A549 (cell line): Measurements from ENCODE around the gene ABCG5. TPM values are rescaled to one million over a fixed set of nuclear protein-coding genes. Genes with fewer than 3 reads are reported as not detected.

Experiments used
- ATAC-seq, 2 experiments: fragments of 200-7000 bp in 1 of 2; fragments of >200 bp in 1 of 2; cut with Nextera tagmentation in 1 of 2; cut with Tn5 transposase in 1 of 2; 3 replicates each; pipeline versions ENCODE4 v1.8.0 to v1.9.1; 2018 to 2020; ENCODE audit warnings: mild to moderate bottlenecking in 1 of 2, moderate library complexity in 1 of 2
- CTCF ChIA-PET: fragments of 300-600 bp; sonication (Branson Sonifier 250); formaldehyde crosslinking; extraction: SDS; loops from one replicate; lab custom pipeline; 2021; ENCODE audit warnings: antibody characterized with exemption, inconsistent platforms; lab: Yijun Ruan, JAX
- POLR2A ChIA-PET: fragments of 350-600 bp; formaldehyde crosslinking; extraction: SDS; loops from one replicate; lab custom pipeline; 2021; ENCODE audit warnings: antibody characterized with exemption, inconsistent platforms; lab: Yijun Ruan, JAX
- DNase-seq, 2 experiments: peaks; one replicate each; pipeline versions ENCODE4 v3.0.0 to v3.0.0-alpha.2; 2011 to 2016; ENCODE audit warnings: low read depth in 1 of 2, low spot score in 1 of 2
- FAIRE-seq: peaks from 2 replicates; lab custom pipeline; 2011; peaks lifted over from hg19 to GRCh38; lab: Jason Lieb, UNC
- H3K27ac ChIP-seq, 2 experiments: fragments of >200 bp; sonication (Bioruptor Twin); formaldehyde crosslinking; 3 replicates each; pipeline ENCODE4 v1.5.1; 2016 to 2017
- H3K4me1 ChIP-seq: fragments of >200 bp; sonication (Bioruptor Twin); formaldehyde crosslinking; 3 replicates; pipeline ENCODE4 v1.6.1; 2016
- H3K4me2 ChIP-seq: fragments of >200 bp; sonication (Bioruptor Twin); formaldehyde crosslinking; 3 replicates; pipeline ENCODE4 v1.6.1; 2016
- H3K4me3 ChIP-seq: fragments of >200 bp; sonication (Bioruptor Twin); formaldehyde crosslinking; 3 replicates; pipeline ENCODE4 v1.5.1; 2016
- H3K9me3 ChIP-seq: fragments of >200 bp; sonication (Bioruptor Twin); formaldehyde crosslinking; 3 replicates; pipeline ENCODE4 v1.6.1; 2016
- CHD2 ChIP-seq: fragments of 150-350 bp; IDR thresholded peaks from 2 replicates; pipeline ENCODE4 v1.6.1; 2014; ENCODE audit warnings: low read length; ENCODE audit not compliant: partially characterized antibody
- EHF ChIP-seq: fragments of 250-450 bp; sonication (Bioruptor Pico); IDR thresholded peaks from 2 replicates; pipeline ENCODE4 v1.5.0; 2020; ENCODE audit warnings: mild to moderate bottlenecking
- FOSL2 ChIP-seq, 2 experiments: fragments of 450-650 bp in 1 of 2; fragments of >200 bp in 1 of 2; sonication (Bioruptor Twin) in 1 of 2; formaldehyde crosslinking; IDR thresholded peaks; 2 replicates each; pipeline versions ENCODE4 v1.5.0 to v1.6.1; 2016 to 2020; ENCODE audit warnings: mild to moderate bottlenecking in 1 of 2, moderate library complexity in 1 of 2
- GATA3 ChIP-seq: IDR thresholded peaks from 2 replicates; pipeline ENCODE4 v1.6.1; 2012; ENCODE audit warnings: borderline replicate concordance
- KDM1A ChIP-seq: fragments of 200-600 bp; sonication (generic); IDR thresholded peaks from 2 replicates; pipeline ENCODE4 v1.6.1; 2016; ENCODE audit warnings: low read depth, mild to moderate bottlenecking
- MYC ChIP-seq: IDR thresholded peaks from 2 replicates; pipeline ENCODE4 v1.6.1; 2012; ENCODE audit warnings: mild to moderate bottlenecking, inconsistent platforms, low read length, improper control_type of control experiment, borderline replicate concordance
- NFE2L2 ChIP-seq: fragments of 150-350 bp; conservative IDR thresholded peaks from 2 replicates; pipeline ENCODE4 v1.6.1; 2014; ENCODE audit warnings: low read length
- NPAS2 ChIP-seq: fragments of 250-450 bp; sonication (Bioruptor Pico); IDR thresholded peaks from 2 replicates; pipeline ENCODE4 v1.8.0; 2022; ENCODE audit warnings: mild to moderate bottlenecking, moderate library complexity, borderline replicate concordance
- NR3C1 ChIP-seq: fragments of >200 bp; sonication (Bioruptor Twin); formaldehyde crosslinking; IDR thresholded peaks from 3 replicates; pipeline ENCODE4 v1.6.1; 2017
- PHF8 ChIP-seq: fragments of 200-600 bp; sonication (generic); IDR thresholded peaks from 2 replicates; pipeline ENCODE4 v1.6.1; 2016; ENCODE audit warnings: low read depth, mild to moderate bottlenecking, antibody characterized with exemption, moderate library complexity, borderline replicate concordance
- POLR2AphosphoS2 ChIP-seq: conservative IDR thresholded peaks from 2 replicates; pipeline ENCODE4 v1.6.1; 2012; ENCODE audit warnings: low read length, improper control_type of control experiment, inconsistent platforms
- SMC3 ChIP-seq: fragments of >200 bp; sonication (Bioruptor Twin); formaldehyde crosslinking; IDR thresholded peaks from 3 replicates; pipeline ENCODE4 v1.6.1; 2018; ENCODE audit warnings: inconsistent platforms
- ZFP36 ChIP-seq: fragments of 450-650 bp; IDR thresholded peaks from 2 replicates; pipeline ENCODE4 v1.6.1; 2014; ENCODE audit warnings: borderline replicate concordance; ENCODE audit not compliant: partially characterized antibody
- WGBS: methylation state at CpG from one replicate; pipeline ENCODE4 v1.1.6; 2017; ENCODE audit errors: missing lambda C conversion rate; 5-methylcytosine and 5-hydroxymethylcytosine counted together
- polyA plus RNA-seq, 4 experiments: library from polyadenylated mRNA; depleted of rRNA in 3 of 4; stranded (reverse); fragments of >200 nt; fragmentation: RNase III in 1 of 4; extraction: RNeasy Plus Mini Kit Qiagen cat#74134 plus additional on column Dnase treatment in 1 of 4; gene quantifications; 2 replicates in 3 of 4; 3 replicates in 1 of 4; pipeline ENCODE4 v1.2.3, GENCODE V29; 2011 to 2017
- TF ChIP-seq, protein P1 (sequence below): fragments of 250-450 bp; sonication (Bioruptor Pico); IDR thresholded peaks from 2 replicates; pipeline ENCODE4 v1.5.0; 2020; ENCODE audit warnings: low read depth, mild to moderate bottlenecking, moderate library complexity
- TF ChIP-seq, protein P2 (sequence below): fragments of >200 bp; sonication (Bioruptor Twin); formaldehyde crosslinking; IDR thresholded peaks from 3 replicates; pipeline ENCODE4 v1.5.1; 2016
- TF ChIP-seq, protein P3 (sequence below): fragments of 200-600 bp; sonication (generic); IDR thresholded peaks from 2 replicates; pipeline ENCODE4 v1.6.1; 2016; ENCODE audit warnings: antibody characterized with exemption, mild to moderate bottlenecking, moderate library complexity
- TF ChIP-seq, protein P4 (sequence below): IDR thresholded peaks from 2 replicates; pipeline ENCODE4 v1.6.1; 2012

ABCG5 gene
- polyA plus RNA-seq, 2 of the 4 experiments (the other 2 are of a cell fraction), result not detected

DNA sequence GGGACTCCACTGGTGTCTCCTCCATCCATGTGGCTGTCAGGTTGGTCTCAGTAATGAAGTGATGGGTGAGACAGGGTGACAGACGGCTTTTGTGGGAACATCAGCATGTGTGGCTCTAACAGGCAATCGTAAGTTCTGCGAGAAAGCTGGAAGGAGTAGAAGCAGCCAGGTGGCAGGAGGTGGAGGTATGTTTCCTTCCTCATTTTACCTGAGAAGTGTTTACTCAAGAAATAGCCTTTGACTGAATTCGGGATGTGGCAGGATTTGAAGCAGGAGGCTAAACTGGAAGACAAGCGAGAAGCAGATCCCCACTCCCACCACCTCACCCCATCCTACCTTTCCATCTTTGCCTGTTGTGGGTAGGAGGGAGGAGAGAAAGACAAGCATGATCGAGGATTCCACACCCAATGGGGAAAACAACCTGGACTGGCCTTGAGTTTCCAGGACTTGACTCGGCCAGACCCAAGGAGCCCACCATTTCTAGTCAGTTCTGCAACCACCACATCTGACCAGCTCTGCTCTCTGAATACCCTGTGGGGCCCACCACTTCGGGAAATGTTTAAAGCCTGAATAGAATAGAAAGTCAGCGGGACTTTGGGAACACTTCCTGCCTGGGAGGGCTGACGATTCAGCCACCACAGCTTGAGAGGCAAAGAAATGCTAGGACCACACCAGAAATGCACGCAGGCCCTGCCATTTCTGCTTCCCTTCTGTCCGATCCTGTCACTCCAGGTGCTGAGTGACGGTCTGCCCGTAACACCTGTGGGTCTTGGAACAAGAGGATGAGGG, 1.3 kb upstream of the ABCG5 start:
- FAIRE-seq (no peak), ATAC-seq (no peak), DNase-seq (no peak)
- 74% methylated on average over 14 of the region's 14 CpGs for WGBS
- H3K27ac ChIP-seq, result no peak overlapping the region
- no peaks in the 10 kb centered on the region for H3K4me1 ChIP-seq
- POLR2A ChIA-PET, result no interaction called here
- H3K9me3 ChIP-seq, result no peaks in the 10 kb centered on the region
- H3K4me3 ChIP-seq, result no peak overlapping the region
- H3K4me2 ChIP-seq, result no peak overlapping the region
- TF ChIP-seq EHF (CRISPR knock-in tag) (no peak), NFE2L2 (no peak), MYC (no peak), KDM1A (no peak), CHD2 (no peak), PHF8 (no peak), FOSL2 (IDR thresholded peaks at IDR 0.05) (no peak), FOSL2 (CRISPR knock-in tag; IDR thresholded peaks at IDR 0.05) (no peak), ZFP36 (no peak)
- TF ChIP-seq, protein P1, sequence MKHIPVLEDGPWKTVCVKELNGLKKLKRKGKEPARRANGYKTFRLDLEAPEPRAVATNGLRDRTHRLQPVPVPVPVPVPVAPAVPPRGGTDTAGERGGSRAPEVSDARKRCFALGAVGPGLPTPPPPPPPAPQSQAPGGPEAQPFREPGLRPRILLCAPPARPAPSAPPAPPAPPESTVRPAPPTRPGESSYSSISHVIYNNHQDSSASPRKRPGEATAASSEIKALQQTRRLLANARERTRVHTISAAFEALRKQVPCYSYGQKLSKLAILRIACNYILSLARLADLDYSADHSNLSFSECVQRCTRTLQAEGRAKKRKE (CRISPR knock-in tag), result no peak
- TF ChIP-seq, protein P2, sequence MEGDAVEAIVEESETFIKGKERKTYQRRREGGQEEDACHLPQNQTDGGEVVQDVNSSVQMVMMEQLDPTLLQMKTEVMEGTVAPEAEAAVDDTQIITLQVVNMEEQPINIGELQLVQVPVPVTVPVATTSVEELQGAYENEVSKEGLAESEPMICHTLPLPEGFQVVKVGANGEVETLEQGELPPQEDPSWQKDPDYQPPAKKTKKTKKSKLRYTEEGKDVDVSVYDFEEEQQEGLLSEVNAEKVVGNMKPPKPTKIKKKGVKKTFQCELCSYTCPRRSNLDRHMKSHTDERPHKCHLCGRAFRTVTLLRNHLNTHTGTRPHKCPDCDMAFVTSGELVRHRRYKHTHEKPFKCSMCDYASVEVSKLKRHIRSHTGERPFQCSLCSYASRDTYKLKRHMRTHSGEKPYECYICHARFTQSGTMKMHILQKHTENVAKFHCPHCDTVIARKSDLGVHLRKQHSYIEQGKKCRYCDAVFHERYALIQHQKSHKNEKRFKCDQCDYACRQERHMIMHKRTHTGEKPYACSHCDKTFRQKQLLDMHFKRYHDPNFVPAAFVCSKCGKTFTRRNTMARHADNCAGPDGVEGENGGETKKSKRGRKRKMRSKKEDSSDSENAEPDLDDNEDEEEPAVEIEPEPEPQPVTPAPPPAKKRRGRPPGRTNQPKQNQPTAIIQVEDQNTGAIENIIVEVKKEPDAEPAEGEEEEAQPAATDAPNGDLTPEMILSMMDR, result no peak
- TF ChIP-seq, protein P3, sequence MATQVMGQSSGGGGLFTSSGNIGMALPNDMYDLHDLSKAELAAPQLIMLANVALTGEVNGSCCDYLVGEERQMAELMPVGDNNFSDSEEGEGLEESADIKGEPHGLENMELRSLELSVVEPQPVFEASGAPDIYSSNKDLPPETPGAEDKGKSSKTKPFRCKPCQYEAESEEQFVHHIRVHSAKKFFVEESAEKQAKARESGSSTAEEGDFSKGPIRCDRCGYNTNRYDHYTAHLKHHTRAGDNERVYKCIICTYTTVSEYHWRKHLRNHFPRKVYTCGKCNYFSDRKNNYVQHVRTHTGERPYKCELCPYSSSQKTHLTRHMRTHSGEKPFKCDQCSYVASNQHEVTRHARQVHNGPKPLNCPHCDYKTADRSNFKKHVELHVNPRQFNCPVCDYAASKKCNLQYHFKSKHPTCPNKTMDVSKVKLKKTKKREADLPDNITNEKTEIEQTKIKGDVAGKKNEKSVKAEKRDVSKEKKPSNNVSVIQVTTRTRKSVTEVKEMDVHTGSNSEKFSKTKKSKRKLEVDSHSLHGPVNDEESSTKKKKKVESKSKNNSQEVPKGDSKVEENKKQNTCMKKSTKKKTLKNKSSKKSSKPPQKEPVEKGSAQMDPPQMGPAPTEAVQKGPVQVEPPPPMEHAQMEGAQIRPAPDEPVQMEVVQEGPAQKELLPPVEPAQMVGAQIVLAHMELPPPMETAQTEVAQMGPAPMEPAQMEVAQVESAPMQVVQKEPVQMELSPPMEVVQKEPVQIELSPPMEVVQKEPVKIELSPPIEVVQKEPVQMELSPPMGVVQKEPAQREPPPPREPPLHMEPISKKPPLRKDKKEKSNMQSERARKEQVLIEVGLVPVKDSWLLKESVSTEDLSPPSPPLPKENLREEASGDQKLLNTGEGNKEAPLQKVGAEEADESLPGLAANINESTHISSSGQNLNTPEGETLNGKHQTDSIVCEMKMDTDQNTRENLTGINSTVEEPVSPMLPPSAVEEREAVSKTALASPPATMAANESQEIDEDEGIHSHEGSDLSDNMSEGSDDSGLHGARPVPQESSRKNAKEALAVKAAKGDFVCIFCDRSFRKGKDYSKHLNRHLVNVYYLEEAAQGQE, result no peak
- TF ChIP-seq, protein P4, sequence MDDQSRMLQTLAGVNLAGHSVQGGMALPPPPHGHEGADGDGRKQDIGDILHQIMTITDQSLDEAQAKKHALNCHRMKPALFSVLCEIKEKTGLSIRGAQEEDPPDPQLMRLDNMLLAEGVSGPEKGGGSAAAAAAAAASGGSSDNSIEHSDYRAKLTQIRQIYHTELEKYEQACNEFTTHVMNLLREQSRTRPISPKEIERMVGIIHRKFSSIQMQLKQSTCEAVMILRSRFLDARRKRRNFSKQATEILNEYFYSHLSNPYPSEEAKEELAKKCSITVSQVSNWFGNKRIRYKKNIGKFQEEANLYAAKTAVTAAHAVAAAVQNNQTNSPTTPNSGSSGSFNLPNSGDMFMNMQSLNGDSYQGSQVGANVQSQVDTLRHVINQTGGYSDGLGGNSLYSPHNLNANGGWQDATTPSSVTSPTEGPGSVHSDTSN, result no peak
- CTCF ChIA-PET, result interaction anchor here (1.3 to 1.7 kb wide), 3 partner anchors 10 to 235 kb away, joined by 3 read pairs; no protein-coding TSS in a partner anchor

DNA sequence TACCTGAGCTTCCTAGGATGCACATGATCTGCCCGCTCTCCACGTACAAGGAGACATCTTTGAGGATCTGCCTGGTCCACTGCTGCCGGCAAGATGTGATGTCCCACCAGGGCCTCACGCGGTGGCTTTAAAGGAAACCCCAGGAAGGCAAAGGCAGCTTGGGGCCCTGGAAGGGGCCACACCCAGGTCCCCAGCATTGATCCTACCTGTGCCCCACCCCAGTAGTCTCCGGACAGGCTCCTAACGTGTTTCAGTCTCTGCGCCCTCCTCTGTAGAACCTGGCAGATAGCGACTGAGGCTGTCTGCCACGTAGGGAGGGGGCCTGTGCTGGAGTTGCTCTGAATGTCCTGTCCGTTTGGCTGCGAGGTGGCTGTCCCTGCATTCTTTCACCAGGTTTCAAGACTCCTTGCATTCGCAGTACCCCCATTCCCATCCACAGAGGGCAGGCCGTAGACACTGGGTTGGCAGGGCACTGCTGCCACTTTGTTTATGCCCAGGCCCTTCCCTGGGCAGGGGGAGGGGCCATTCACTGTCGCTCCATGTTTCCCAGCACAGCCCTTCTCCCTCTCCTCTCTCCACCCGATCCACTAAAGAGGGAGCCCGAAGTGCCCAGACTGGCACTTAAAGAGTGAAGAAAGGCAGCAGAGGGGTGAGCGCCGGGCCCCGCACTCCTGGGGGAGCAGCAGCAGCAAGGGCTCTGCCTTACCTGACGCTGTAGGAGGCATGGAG, 644 bp downstream of the ABCG5 start:
- ChIA-PET CTCF (interaction anchor here (0.6 kb wide), 1 partner anchor 42 kb away, joined by 3 read pairs; no protein-coding TSS in a partner anchor), POLR2A (no interaction called here)
- 83% methylated on average over 21 of the region's 21 CpGs for WGBS
- Histone ChIP-seq H3K4me3 (no peak overlapping the region), H3K9me3 (no peaks in the 10 kb centered on the region), H3K4me2 (no peak overlapping the region), H3K4me1 (no peaks in the 10 kb centered on the region), H3K27ac (no peak overlapping the region)
- DNase-seq, result no peak
- peak in 1 of 2 experiments; percentile 19; a peak in 1 of 6 replicates for ATAC-seq
- no peak for TF ChIP-seq SMC3
- no peak for TF ChIP-seq GATA3
- no peak for TF ChIP-seq NR3C1
- no peak for TF ChIP-seq POLR2AphosphoS2
- no peak for TF ChIP-seq NPAS2 (CRISPR knock-in tag)
- FAIRE-seq, result no peak
